GM12878 (cell line): ENCODE data around the gene STK38. TPM values are rescaled to one million over a fixed set of nuclear protein-coding genes. Genes with fewer than 3 reads are reported as not detected.

Source experiments
- ATAC-seq: fragments of 200-7000 bp; cut with Tn5 transposase; 3 replicates; pipeline ENCODE4 v1.9.1; 2020; ENCODE audit warnings: mild to moderate bottlenecking, moderate library complexity
- BruUV-seq: library from RNA; stranded (reverse); fragments of 400-500 nt; replicated peaks from 2 replicates; lab custom pipeline; 2021; lab: Mats Ljungman, UMichigan
- CTCF ChIA-PET: fragments of 300-600 bp; sonication (Branson Sonifier 250); formaldehyde crosslinking; extraction: SDS; loops from one replicate; lab custom pipeline; 2021; ENCODE audit warnings: inconsistent platforms; lab: Yijun Ruan, JAX
- POLR2A ChIA-PET: fragments of 350-600 bp; formaldehyde crosslinking; extraction: SDS; loops from one replicate; lab custom pipeline; 2021; ENCODE audit warnings: inconsistent platforms; lab: Charles Lee
- RAD21 ChIA-PET: fragments of 300-600 bp; sonication (Branson Sonifier 250); formaldehyde crosslinking; loops from one replicate; lab custom pipeline; 2023; ENCODE audit warnings: antibody characterized with exemption; ENCODE audit not compliant: unreplicated experiment; lab: Charles Lee
- SMC1A ChIA-PET: fragments of 300-600 bp; sonication (Branson Sonifier 250); formaldehyde crosslinking; loops from one replicate; lab custom pipeline; 2023; ENCODE audit not compliant: unreplicated experiment, uncharacterized antibody; lab: Charles Lee
- DNase-seq: peaks from one replicate; pipeline ENCODE4 v3.0.0-alpha.2; 2011; ENCODE audit warnings: low read depth, low spot score
- FAIRE-seq: peaks from 3 replicates; lab custom pipeline; 2011; peaks lifted over from hg19 to GRCh38; lab: Jason Lieb, UNC
- H2AFZ ChIP-seq: 2 replicates; pipeline ENCODE4 v1.6.0; 2011; ENCODE audit warnings: low read depth, low read length, control low read depth; ENCODE audit not compliant: control insufficient read depth
- H3K27ac ChIP-seq: 2 replicates; pipeline ENCODE4 v1.5.1; 2011; ENCODE audit warnings: control low read depth; ENCODE audit not compliant: control insufficient read depth, insufficient read depth
- H3K27me3 ChIP-seq, 2 experiments: replicated peaks in 1 of 2; 2 replicates each; pipeline versions ENCODE4 v1.6.0 to v1.6.1; 2011; ENCODE audit warnings: low read length in 1 of 2; ENCODE audit not compliant: control insufficient read depth in 2 of 2, insufficient read depth in 2 of 2
- H3K36me3 ChIP-seq, 2 experiments: 2 replicates each; pipeline ENCODE4 v1.5.1; 2011; ENCODE audit warnings: low read length in 1 of 2; ENCODE audit not compliant: control insufficient read depth in 2 of 2, insufficient read depth in 2 of 2
- H3K4me1 ChIP-seq: 2 replicates; pipeline ENCODE4 v1.6.1; 2011; ENCODE audit warnings: mild to moderate bottlenecking, low read length, moderate library complexity, mixed read lengths; ENCODE audit not compliant: control insufficient read depth, insufficient read depth
- H3K4me2 ChIP-seq: 2 replicates; pipeline ENCODE4 v1.6.0; 2011; ENCODE audit warnings: control low read depth; ENCODE audit not compliant: control insufficient read depth, insufficient read depth
- H3K4me3 ChIP-seq: fragments of 200-600 bp; sonication (generic); 2 replicates; pipeline ENCODE4 v1.5.1; 2016
- H3K79me2 ChIP-seq: 2 replicates; pipeline ENCODE4 v1.6.0; 2011; ENCODE audit warnings: low read length; ENCODE audit not compliant: control insufficient read depth, insufficient read depth
- H3K9ac ChIP-seq: 2 replicates; pipeline ENCODE4 v1.8.0; 2011; ENCODE audit warnings: low read length, control low read depth, mixed read lengths; ENCODE audit not compliant: control insufficient read depth, insufficient read depth
- H3K9me3 ChIP-seq: replicated peaks from 3 replicates; pipeline ENCODE4 v1.5.1; 2011; ENCODE audit warnings: mild to moderate bottlenecking, low read length; ENCODE audit not compliant: control insufficient read depth, insufficient read depth
- H4K20me1 ChIP-seq: 2 replicates; pipeline ENCODE4 v1.6.0; 2011; ENCODE audit not compliant: control insufficient read depth, insufficient read depth
- CHD1 ChIP-seq: IDR thresholded peaks from 2 replicates; pipeline ENCODE4 v1.6.1; 2012; ENCODE audit warnings: low read depth, low read length, improper control_type of control experiment
- EED ChIP-seq: sonication (generic); IDR thresholded peaks from 2 replicates; pipeline ENCODE4 v1.6.1; 2016; ENCODE audit warnings: antibody characterized with exemption, low read depth
- HDAC2 ChIP-seq: fragments of 200-600 bp; sonication (generic); IDR thresholded peaks from 2 replicates; pipeline ENCODE4 v1.6.1; 2017
- KDM1A ChIP-seq: fragments of 200-600 bp; sonication (generic); IDR thresholded peaks from 2 replicates; pipeline ENCODE4 v1.6.1; 2016; ENCODE audit warnings: borderline replicate concordance
- LARP7 ChIP-seq: fragments of 450-650 bp; IDR thresholded peaks from 2 replicates; pipeline ENCODE4 v1.6.1; 2017; ENCODE audit warnings: mild to moderate bottlenecking
- MXI1 ChIP-seq: fragments of 150-350 bp; IDR thresholded peaks from 2 replicates; pipeline ENCODE4 v1.6.1; 2011; ENCODE audit warnings: low read depth, mild to moderate bottlenecking, inconsistent platforms, low read length, improper control_type of control experiment
- NFXL1 ChIP-seq: fragments of 450-650 bp; IDR thresholded peaks from 2 replicates; pipeline ENCODE4 v1.6.1; 2017; ENCODE audit warnings: antibody characterized with exemption, mild to moderate bottlenecking, borderline replicate concordance
- POLR2A ChIP-seq: IDR thresholded peaks from 2 replicates; pipeline ENCODE4 v1.6.1; 2011; ENCODE audit warnings: low read depth, mild to moderate bottlenecking, low read length
- SREBF2 ChIP-seq: IDR thresholded peaks from 2 replicates; pipeline ENCODE4 v1.6.1; 2012; ENCODE audit warnings: mild to moderate bottlenecking, low read length
- ZSCAN29 ChIP-seq: fragments of 450-650 bp; IDR thresholded peaks from 2 replicates; pipeline ENCODE4 v1.6.1; 2017; ENCODE audit warnings: mild to moderate bottlenecking, moderate library complexity
- WGBS: methylation state at CpG from one replicate; pipeline ENCODE4 v1.1.6; 2016; ENCODE audit warnings: low lambda C conversion rate; ENCODE audit not compliant: insufficient replicate concordance, insufficient coverage; ENCODE audit errors: missing lambda C conversion rate; 5-methylcytosine and 5-hydroxymethylcytosine counted together
- in situ Hi-C: fragments of 300-500 bp; cut with MboI; formaldehyde crosslinking; loops from 9 replicates; pipeline ENCODE4 v1.14.3; 2018; ENCODE audit warnings: mixed read lengths
- intact Hi-C: fragments of 100-400 bp; cut with micrococcal nuclease; formaldehyde crosslinking; loops from one replicate; pipeline ENCODE4 v1.14.2; 2022; ENCODE audit not compliant: unreplicated experiment
- polyA plus RNA-seq, 11 experiments: library from polyadenylated mRNA; depleted of rRNA in 4 of 11; unstranded in 6 of 11; stranded (reverse) in 5 of 11; fragments of >200 nt; fragmentation: Nextera tagmentation in 4 of 11; fragmentation: Illumina TruSeq in 1 of 11; extraction: Ambion mirVana in 4 of 11; extraction: Trizol in 1 of 11; gene quantifications; 1 replicate in 1 of 11; 2 replicates in 10 of 11; pipeline versions ENCODE4 v1.2.1 to v1.2.3, GENCODE V29; 2011 to 2016; ENCODE audit warnings: inconsistent platforms in 2 of 11, missing spikeins in 2 of 11, low read depth in 1 of 11
- total RNA-seq, 4 experiments: library from RNA; depleted of rRNA in 3 of 4; stranded (reverse); fragments of >200 nt in 3 of 4; fragmentation: Illumina TruSeq in 1 of 4; extraction: Trizol in 1 of 4; gene quantifications; 2 replicates each; pipeline versions ENCODE4 v1.2.1 to v1.2.3, GENCODE V29; 2013 to 2021
- TF ChIP-seq, protein P1 (sequence below): IDR thresholded peaks from 2 replicates; pipeline ENCODE4 v1.6.1; 2012; ENCODE audit warnings: mild to moderate bottlenecking, low read depth, low read length
- TF ChIP-seq, protein P2 (sequence below): IDR thresholded peaks from 2 replicates; pipeline ENCODE4 v1.6.1; 2011; ENCODE audit warnings: low read depth, mild to moderate bottlenecking, low read length, moderate library complexity, borderline replicate concordance; ENCODE audit errors: extremely low read depth
- TF ChIP-seq, protein P3 (sequence below): IDR thresholded peaks from 2 replicates; pipeline ENCODE4 v1.6.1; 2012; ENCODE audit warnings: low read depth, low read length, improper control_type of control experiment

The STK38 gene
- total and polyA plus RNA-seq, 10 of the 15 experiments (the other 5 are each of a cell fraction or from before 2014, with no cell fraction given), result 4.1 to 18.7 (median 13.6) TPM

DNA sequence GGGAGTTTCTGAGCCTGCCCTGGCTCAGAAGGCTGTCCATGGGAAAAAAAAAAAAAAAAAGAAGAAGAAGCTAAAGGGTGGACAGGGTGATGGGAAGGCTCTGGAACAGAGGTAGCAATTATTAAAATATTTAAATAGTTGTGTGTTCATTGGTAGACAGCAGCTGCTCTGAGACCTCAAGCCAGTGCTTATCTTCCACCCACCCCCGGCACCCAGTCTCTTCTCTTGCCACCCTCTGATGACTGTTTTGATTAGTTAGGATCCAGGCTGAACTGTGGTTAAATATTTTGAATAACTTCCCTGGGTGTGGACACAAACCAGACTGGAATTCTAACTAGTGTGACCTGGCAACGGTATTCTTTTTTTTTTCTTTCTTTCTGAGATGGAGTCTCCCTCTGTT is 30.0 kb upstream of the STK38 start (continued):
- TF ChIP-seq, protein P1, sequence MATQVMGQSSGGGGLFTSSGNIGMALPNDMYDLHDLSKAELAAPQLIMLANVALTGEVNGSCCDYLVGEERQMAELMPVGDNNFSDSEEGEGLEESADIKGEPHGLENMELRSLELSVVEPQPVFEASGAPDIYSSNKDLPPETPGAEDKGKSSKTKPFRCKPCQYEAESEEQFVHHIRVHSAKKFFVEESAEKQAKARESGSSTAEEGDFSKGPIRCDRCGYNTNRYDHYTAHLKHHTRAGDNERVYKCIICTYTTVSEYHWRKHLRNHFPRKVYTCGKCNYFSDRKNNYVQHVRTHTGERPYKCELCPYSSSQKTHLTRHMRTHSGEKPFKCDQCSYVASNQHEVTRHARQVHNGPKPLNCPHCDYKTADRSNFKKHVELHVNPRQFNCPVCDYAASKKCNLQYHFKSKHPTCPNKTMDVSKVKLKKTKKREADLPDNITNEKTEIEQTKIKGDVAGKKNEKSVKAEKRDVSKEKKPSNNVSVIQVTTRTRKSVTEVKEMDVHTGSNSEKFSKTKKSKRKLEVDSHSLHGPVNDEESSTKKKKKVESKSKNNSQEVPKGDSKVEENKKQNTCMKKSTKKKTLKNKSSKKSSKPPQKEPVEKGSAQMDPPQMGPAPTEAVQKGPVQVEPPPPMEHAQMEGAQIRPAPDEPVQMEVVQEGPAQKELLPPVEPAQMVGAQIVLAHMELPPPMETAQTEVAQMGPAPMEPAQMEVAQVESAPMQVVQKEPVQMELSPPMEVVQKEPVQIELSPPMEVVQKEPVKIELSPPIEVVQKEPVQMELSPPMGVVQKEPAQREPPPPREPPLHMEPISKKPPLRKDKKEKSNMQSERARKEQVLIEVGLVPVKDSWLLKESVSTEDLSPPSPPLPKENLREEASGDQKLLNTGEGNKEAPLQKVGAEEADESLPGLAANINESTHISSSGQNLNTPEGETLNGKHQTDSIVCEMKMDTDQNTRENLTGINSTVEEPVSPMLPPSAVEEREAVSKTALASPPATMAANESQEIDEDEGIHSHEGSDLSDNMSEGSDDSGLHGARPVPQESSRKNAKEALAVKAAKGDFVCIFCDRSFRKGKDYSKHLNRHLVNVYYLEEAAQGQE, result no peak
- TF ChIP-seq, all 136 proteins: peak for 0

DNA sequence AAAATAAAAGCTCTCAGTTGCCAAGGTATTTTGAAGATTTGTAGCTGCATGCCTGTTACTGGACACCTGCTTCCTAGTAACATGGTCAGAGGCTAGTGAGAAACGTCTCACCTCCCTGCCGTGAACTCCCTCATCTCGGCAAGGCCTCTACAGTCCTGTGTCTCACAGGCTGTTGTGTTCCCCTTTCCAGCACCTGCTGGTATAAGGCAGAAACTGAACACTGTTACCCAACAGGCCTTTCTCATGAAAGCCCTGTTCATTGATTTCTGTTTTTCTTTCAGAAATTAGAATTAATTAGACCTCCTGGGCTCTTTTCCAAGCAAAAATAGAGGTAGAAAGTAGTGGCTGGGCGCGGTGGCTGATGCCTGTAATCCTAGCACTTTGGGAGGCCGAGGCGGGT is 29.3 kb upstream of the STK38 start:
- BruUV-seq, result no TSS peak

More for the DNA sequence above, 29.3 kb upstream of the STK38 start:
- Histone ChIP-seq H3K36me3 (no peaks in the 10 kb centered on the region), H3K9ac (no peak overlapping the region), H3K4me1 (0 out of 2 replicates have a peak, but pooled peaks cover 4% of the 10 kb centered on the region), H3K4me3 (no peak overlapping the region), H4K20me1 (no peaks in the 10 kb centered on the region), H3K27me3 (no peaks in the 10 kb centered on the region), H3K4me2 (no peak overlapping the region), H2AFZ (no peak overlapping the region), H3K27ac (no peak overlapping the region), H3K79me2 (no peaks in the 10 kb centered on the region), H3K9me3 (no peaks in the 10 kb centered on the region)
- no peak for ATAC-seq
- SMC1A ChIA-PET, result no interaction called here
- TF ChIP-seq EED, result no peak
- TF ChIP-seq, protein P2, sequence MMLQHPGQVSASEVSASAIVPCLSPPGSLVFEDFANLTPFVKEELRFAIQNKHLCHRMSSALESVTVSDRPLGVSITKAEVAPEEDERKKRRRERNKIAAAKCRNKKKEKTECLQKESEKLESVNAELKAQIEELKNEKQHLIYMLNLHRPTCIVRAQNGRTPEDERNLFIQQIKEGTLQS, result no peak
- no peak for TF ChIP-seq LARP7
- TF ChIP-seq POLR2A, result no peak
- no peak for TF ChIP-seq MXI1
- no peak for TF ChIP-seq KDM1A
- TF ChIP-seq, protein P1, result no peak
- no peak for TF ChIP-seq SREBF2
- TF ChIP-seq ZSCAN29, result no peak
- no peak for TF ChIP-seq HDAC2
- no peak for TF ChIP-seq NFXL1
- no peak for TF ChIP-seq CHD1
- TF ChIP-seq, protein P3, sequence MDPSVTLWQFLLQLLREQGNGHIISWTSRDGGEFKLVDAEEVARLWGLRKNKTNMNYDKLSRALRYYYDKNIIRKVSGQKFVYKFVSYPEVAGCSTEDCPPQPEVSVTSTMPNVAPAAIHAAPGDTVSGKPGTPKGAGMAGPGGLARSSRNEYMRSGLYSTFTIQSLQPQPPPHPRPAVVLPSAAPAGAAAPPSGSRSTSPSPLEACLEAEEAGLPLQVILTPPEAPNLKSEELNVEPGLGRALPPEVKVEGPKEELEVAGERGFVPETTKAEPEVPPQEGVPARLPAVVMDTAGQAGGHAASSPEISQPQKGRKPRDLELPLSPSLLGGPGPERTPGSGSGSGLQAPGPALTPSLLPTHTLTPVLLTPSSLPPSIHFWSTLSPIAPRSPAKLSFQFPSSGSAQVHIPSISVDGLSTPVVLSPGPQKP, result no peak
- intact Hi-C loops, result loop anchor here (5.0 kb wide), 1 partner anchor 154 kb away; no protein-coding TSS in a partner anchor
- 79% methylated on average over 7 of the region's 7 CpGs for WGBS
- no peak for FAIRE-seq
- CTCF ChIA-PET, result no interaction called here
- in situ Hi-C loops, result no loop called here
- POLR2A ChIA-PET, result interaction anchor here (0.7 kb wide), 2 partner anchors 37 to 243 kb away, joined by 3 read pairs; no protein-coding TSS in a partner anchor
- no peak for DNase-seq
- RAD21 ChIA-PET, result no interaction called here
